Adipose tissue (tissue), 3 donors: ENCODE measurements around the gene EFNB3. TPM values are rescaled to one million over a fixed set of nuclear protein-coding genes. Genes with fewer than 3 reads are reported as not detected.

Source experiments
- H3K27ac ChIP-seq: one replicate; pipeline ENCODE4 v1.5.1; 2013; ENCODE audit warnings: low read depth, low read length
- WGBS, 3 donors: extraction: QIAGEN DNeasy Blood & Tissue Kit; methylation state at CpG; one replicate each; pipeline ENCODE4 v1.1.7; 2013; 5-methylcytosine and 5-hydroxymethylcytosine counted together
- polyA plus RNA-seq, 3 donors: library from polyadenylated mRNA; stranded (reverse); fragments of 200-250 nt; gene quantifications; one replicate each; pipeline ENCODE4 v1.2.3, GENCODE V29; 2013
- donor health status: healthy with polysubstance abuse.
- donor health status: Bipolar disorder and iron deficiency.
- donor health status: healthy.

The EFNB3 gene
- polyA plus RNA-seq, 3 donors, result 0.54 to 1.1 (median 0.89) TPM

DNA sequence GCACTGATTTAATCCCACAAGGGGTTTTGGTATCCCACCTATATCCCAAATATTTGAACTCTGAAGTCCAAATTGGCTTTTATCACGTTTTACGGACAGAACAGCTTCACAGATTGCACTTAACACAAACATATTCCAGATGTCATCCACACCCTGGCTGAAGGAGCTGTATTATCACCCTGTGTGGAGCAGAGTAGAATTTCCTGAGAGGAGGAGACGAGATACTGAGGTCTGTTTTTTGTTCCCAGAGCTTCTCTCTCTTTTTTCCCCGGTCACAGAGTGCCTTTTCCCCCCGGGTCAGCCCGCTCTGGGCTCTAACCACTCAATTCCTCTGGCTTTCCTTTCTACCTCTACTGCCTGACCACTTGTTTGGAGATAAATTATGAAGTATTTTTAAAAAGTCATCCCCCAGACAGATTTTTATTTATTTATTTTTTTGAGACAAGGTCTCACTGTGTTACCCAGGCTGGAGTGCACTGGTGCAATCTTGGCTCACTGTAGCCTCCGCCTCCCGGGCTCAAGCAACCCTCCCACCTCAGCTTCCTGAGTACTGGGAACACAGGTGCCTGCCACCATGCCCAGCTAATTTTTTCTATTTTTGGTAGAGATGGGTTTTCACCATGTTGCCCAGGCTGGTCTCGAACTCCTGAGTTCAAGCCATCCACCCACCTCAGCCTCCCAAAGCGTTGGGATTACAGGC lies 43.2 kb downstream of the EFNB3 start:
- H3K27ac ChIP-seq, result no peak overlapping the region
- 64 to 75% (median 66%) methylated on average over 10 of the region's 10 CpGs for WGBS, 3 donors

DNA sequence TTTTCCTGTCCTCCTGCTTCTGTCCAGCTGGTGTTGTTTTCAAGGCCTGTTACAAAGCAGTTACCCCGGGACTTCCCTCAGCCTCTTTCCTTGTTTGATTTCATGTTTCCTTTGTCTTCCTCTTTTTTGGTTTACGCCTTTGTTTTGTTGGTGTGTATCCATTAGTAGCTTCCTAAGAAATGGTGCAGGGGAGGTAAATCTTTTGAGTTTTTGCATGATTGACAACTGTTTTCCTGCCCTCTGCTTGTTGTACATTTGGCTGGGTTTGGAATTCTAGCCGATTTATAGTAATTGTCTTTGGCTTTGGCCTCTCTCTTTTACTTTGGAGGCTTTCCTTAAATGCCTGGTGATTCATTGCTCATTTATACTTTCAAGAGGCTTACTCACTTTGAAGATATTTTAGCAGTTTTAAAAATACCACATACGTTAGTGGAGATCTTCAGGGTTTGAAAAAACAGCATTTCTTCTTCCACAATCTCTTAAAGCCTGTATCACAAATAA lies 45.4 kb downstream of the EFNB3 start:
- no peak overlapping the region for H3K27ac ChIP-seq
- WGBS, 3 donors, result 60 to 73% (median 67%) methylated on average over 4 of the region's 4 CpGs

DNA sequence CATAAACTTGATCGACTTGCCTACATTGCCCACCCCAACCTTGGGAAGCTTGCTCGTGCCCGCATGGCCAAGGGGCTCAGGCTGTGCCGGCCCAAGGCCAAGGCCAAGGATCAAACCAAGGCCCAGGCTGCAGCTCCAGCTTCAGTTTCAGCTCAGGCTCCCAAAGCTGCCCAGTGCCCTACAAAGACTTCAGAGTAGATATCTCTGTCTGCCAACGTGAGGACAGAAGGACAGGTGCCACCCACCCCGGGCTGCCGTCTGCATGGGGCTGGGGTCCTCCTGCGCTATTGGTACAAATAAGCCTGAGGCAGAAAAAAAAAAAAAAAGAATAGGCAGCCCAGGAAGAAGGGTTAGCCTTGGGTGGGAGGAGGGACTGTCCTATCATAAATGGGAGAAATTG lies 49.7 kb downstream of the EFNB3 start:
- H3K27ac ChIP-seq, result no peak overlapping the region
- WGBS, 3 donors, result 81 to 90% (median 83%) methylated on average over 7 to 8 of the region's 8 CpGs

DNA sequence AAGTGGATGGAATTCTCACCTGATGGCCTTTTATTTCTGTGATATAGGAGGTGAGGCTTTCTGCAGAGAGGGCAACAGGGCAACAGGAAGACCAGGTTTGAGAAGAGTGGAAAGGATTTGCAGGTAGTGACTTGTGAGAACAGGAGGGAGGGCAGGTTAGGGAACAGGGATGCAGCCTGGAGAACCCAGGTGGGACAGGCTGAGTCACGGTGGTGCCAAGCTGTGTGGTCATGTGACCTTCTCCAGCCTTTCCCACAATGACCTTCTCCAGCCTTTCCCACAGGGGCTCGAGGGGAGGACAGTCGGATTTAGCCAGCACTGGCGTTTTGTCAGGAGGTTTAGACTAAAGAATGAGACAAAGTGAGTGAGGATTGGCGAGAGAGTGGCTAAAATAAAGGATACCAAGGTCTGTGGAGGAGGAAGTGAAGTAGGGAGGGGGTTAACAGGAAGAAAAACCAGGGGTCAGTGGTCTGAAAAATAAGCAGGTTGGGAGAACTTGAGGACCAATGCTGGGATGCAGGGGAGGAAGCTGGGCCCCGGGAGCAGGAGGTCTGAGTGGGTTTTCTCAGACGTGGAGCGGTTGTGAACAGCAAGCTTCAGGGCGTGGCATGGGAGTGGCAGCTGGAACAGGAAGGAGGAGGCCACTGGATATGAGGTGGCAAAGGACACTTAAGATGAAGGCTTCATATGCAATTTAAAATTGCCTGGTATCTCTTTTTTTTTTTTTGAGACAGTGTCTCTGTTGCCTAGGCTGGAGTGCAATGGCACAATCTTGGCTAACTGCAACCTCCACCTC lies 50.3 kb downstream of the EFNB3 start:
- WGBS, 3 donors, result 60 to 70% (median 62%) methylated on average over 9 of the region's 9 CpGs
- no peak overlapping the region for H3K27ac ChIP-seq

DNA sequence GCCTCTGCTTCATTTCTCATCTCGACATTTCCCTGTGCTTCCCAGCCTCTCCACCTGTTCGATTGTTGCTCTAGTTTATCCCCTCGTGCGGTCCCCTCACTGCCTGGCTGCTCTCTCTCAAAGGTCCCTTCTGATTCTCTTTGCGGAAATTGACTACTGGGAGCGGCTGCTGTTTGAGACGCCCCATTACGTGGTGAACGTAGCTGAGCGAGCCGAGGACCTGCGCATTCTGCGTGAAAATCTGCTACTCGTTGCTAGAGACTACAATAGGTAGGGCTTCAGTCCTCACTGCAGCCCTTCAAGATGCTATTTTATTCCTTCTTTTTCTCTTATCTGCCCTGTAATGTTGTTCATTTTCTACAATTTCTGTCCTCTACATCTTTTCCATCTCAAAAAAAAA lies 52.0 kb downstream of the EFNB3 start:
- WGBS, 3 donors, result 88 to 91% (median 90%) methylated on average over 14 of the region's 14 CpGs

More for the DNA sequence above, 52.0 kb downstream of the EFNB3 start:
- H3K27ac ChIP-seq, result no peak overlapping the region

Other genes with a start within 250 kb of the EFNB3 start
- gene ZBTB4, start 225.6 kb upstream of the EFNB3 start, polyA plus RNA-seq, result 10 to 100 TPM; 17.4 to 45.0 (median 32.9) TPM
- not detected for gene SLC35G6, start 223.8 kb upstream of the EFNB3 start, polyA plus RNA-seq
- gene POLR2A, start 220.8 kb upstream of the EFNB3 start, polyA plus RNA-seq, result 10 to 100 TPM; 20.9 to 35.4 (median 24.6) TPM
- gene TNFSF12, start 156.1 kb upstream of the EFNB3 start, polyA plus RNA-seq, result 100 to 1,000 TPM in 1 of 3 donors, 10 to 100 TPM in 2; 19.6 to 100 (median 49.9) TPM
- gene TNFSF13, start 146.5 kb upstream of the EFNB3 start, polyA plus RNA-seq, result 10 to 100 TPM; 19.3 to 42.6 (median 26.5) TPM
- 10 to 100 TPM; 25.1 to 52.1 (median 43.0) TPM for gene SENP3, start 143.3 kb upstream of the EFNB3 start, polyA plus RNA-seq
- 100 to 1,000 TPM in 1 of 3 donors, 10 to 100 TPM in 2; 19.4 to 111 (median 99.0) TPM for gene CD68, start 125.6 kb upstream of the EFNB3 start, polyA plus RNA-seq
- 10 to 100 TPM; 31.7 to 72.2 (median 50.2) TPM for gene MPDU1, start 121.3 kb upstream of the EFNB3 start, polyA plus RNA-seq
- 1 to 10 TPM in 1 of 3 donors, under 1 TPM in 2; 0.21 to 2.7 (median 0.46) TPM for gene SOX15, start 115.1 kb upstream of the EFNB3 start, polyA plus RNA-seq
- gene FXR2, start 90.3 kb upstream of the EFNB3 start, polyA plus RNA-seq, result 10 to 100 TPM; 14.7 to 29.9 (median 23.3) TPM
- 100 to 1,000 TPM in 2 of 3 donors, 10 to 100 TPM in 1; 93.7 to 142 (median 130) TPM for gene SAT2, start 77.4 kb upstream of the EFNB3 start, polyA plus RNA-seq
- gene SHBG, start 75.1 kb upstream of the EFNB3 start, polyA plus RNA-seq, result under 1 TPM; 0.32 to 0.67 (median 0.45) TPM
- 1 to 10 TPM in 2 of 3 donors, under 1 TPM in 1; 0.51 to 2.2 (median 1.5) TPM for gene ATP1B2, start 54.3 kb upstream of the EFNB3 start, polyA plus RNA-seq
- 10 to 100 TPM; 13.5 to 17.8 (median 16.6) TPM for gene TP53, start 17.7 kb upstream of the EFNB3 start, polyA plus RNA-seq
- 1 to 10 TPM; 2.8 to 5.6 (median 5.0) TPM for gene WRAP53, start 16.7 kb upstream of the EFNB3 start, polyA plus RNA-seq
- gene DNAH2, start 12.5 kb downstream of the EFNB3 start, polyA plus RNA-seq, result under 1 TPM; 0.03 to 0.79 (median 0.19) TPM
- 10 to 100 TPM in 2 of 3 donors, 1 to 10 TPM in 1; 4.6 to 44.6 (median 21.6) TPM for gene KDM6B, start 129.0 kb downstream of the EFNB3 start, polyA plus RNA-seq
- gene TMEM88, start 149.9 kb downstream of the EFNB3 start, polyA plus RNA-seq, result 10 to 100 TPM; 10.4 to 85.7 (median 77.4) TPM
- 100 to 1,000 TPM in 2 of 3 donors, 10 to 100 TPM in 1; 69.0 to 191 (median 132) TPM for gene NAA38, start 152.4 kb downstream of the EFNB3 start, polyA plus RNA-seq
- 10 to 100 TPM in 2 of 3 donors, 1 to 10 TPM in 1; 8.9 to 15.4 (median 11.2) TPM for gene CYB5D1, start 152.8 kb downstream of the EFNB3 start, polyA plus RNA-seq
- gene CHD3, start 183.6 kb downstream of the EFNB3 start, polyA plus RNA-seq, result 100 to 1,000 TPM in 1 of 3 donors, 10 to 100 TPM in 2; 38.4 to 169 (median 39.4) TPM
- gene RNF227, start 211.1 kb downstream of the EFNB3 start, polyA plus RNA-seq, result 1 to 10 TPM; 1.9 to 2.2 (median 2.0) TPM
- gene KCNAB3, start 224.7 kb downstream of the EFNB3 start, polyA plus RNA-seq, result 1 to 10 TPM in 2 of 3 donors, under 1 TPM in 1; 0.77 to 1.9 (median 1.7) TPM
- 100 to 1,000 TPM in 1 of 3 donors, 10 to 100 TPM in 2; 51.1 to 132 (median 89.0) TPM for gene TRAPPC1, start 226.7 kb downstream of the EFNB3 start, polyA plus RNA-seq
- gene CNTROB, start 227.0 kb downstream of the EFNB3 start, polyA plus RNA-seq, result 10 to 100 TPM; 10.8 to 28.0 (median 15.7) TPM